ENCODE data around the gene SFMBT2.
"Not testable (repeated sequence)": the region's sequence is repeated elsewhere in the genome, so short reads cannot be mapped to it uniquely, and the experiment has no call there.

Gene SFMBT2

GRCh38 chr10:7401156-7401555 lies 9.7 kb downstream of the SFMBT2 start:
- no peak for DNase-seq (ENCODE audit: low spot score)

GRCh38 chr10:7400068-7400715 lies 10.6 kb downstream of the SFMBT2 start:
- DNase-seq (ENCODE audit: low spot score): no peak

- no peak for DNase-seq (ENCODE audit: low spot score)
These were observed 11.3 kb downstream of the SFMBT2 start for GRCh38 chr10:7399533-7399932.

GRCh38 chr10:7397049-7398035 lies 13.5 kb downstream of the SFMBT2 start:
- no peak for DNase-seq (ENCODE audit: low spot score)

GRCh38 chr10:7392301-7392700 lies 18.5 kb downstream of the SFMBT2 start:
- not testable (repeated sequence) for DNase-seq (ENCODE audit: low spot score)

- DNase-seq (ENCODE audit: low spot score): no peak
These were observed 19.1 kb downstream of the SFMBT2 start for GRCh38 chr10:7391748-7392147.

- DNase-seq (ENCODE audit: low spot score): not testable (repeated sequence)
These were observed 20.1 kb downstream of the SFMBT2 start for GRCh38 chr10:7390689-7391110.

GRCh38 chr10:7389844-7390243 lies 21.0 kb downstream of the SFMBT2 start:
- no peak for DNase-seq (ENCODE audit: low spot score)

GRCh38 chr10:7389346-7389745 lies 21.5 kb downstream of the SFMBT2 start:
- DNase-seq (ENCODE audit: low spot score): no peak

- no peak for DNase-seq (ENCODE audit: low spot score)
These were observed 22.2 kb downstream of the SFMBT2 start for GRCh38 chr10:7388602-7389001.

GRCh38 chr10:7388149-7388548 lies 22.7 kb downstream of the SFMBT2 start:
- DNase-seq (ENCODE audit: low spot score): not testable (repeated sequence)

GRCh38 chr10:7385114-7385513 lies 25.7 kb downstream of the SFMBT2 start:
- DNase-seq (ENCODE audit: low spot score): no peak

- no peak for DNase-seq (ENCODE audit: low spot score)
These were observed 27.4 kb downstream of the SFMBT2 start for GRCh38 chr10:7383442-7383841.

GRCh38 chr10:7380704-7381241 lies 30.1 kb downstream of the SFMBT2 start:
- no peak for DNase-seq (ENCODE audit: low spot score)

GRCh38 chr10:7378602-7379403 lies 32.0 kb downstream of the SFMBT2 start:
- no peak for DNase-seq (ENCODE audit: low spot score)

GRCh38 chr10:7377614-7378248 lies 33.1 kb downstream of the SFMBT2 start:
- no peak for DNase-seq (ENCODE audit: low spot score)

- no peak for DNase-seq (ENCODE audit: low spot score)
These were observed 36.0 kb downstream of the SFMBT2 start for GRCh38 chr10:7374795-7375194.

GRCh38 chr10:7373039-7373438 lies 37.8 kb downstream of the SFMBT2 start:
- DNase-seq (ENCODE audit: low spot score): no peak

GRCh38 chr10:7372504-7372903 lies 38.3 kb downstream of the SFMBT2 start:
- DNase-seq (ENCODE audit: low spot score): no peak

- no peak for DNase-seq (ENCODE audit: low spot score)
These were observed 40.3 kb downstream of the SFMBT2 start for GRCh38 chr10:7370511-7370910.

GRCh38 chr10:7365027-7365745 lies 45.6 kb downstream of the SFMBT2 start:
- DNase-seq (ENCODE audit: low spot score): no peak
